ENCODE results near the gene NFAM1. TPM values are rescaled to one million over a fixed set of nuclear protein-coding genes. Genes with fewer than 3 reads are reported as not detected.

The NFAM1 gene
- total and polyA plus RNA-seq, 2 experiments from 2014 or later: not detected

DNA sequence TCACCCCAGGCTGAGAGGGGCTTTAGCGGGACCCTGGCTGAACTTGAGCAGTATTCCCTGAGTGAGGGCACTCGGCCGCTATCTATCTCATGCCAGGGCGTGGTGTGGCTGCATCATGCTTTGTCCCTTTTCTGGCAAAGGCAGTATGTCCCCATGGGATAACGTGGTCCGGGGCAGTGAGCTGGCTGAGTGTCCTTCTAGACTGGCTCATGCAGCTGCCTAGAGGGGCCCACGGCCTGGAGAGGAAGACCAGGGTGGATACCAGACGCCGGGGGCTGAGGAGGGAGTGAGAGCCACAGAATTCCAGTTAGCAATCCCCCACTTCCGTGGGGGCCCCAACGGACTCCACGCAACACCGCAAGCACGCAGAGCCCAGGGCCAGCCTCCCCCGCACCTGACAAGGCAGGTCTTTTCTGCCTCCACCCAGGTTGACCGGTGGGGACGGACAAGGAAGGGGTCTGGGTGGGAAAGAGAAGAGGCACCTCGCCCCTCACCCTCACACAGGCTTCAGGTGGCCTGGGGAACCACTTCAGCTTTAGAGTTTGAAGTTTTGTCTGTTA lies 15.5 kb downstream of the NFAM1 start:
- H3K79me2 ChIP-seq (ENCODE audit: insufficient read depth): no peaks in the 10 kb centered on the region
- WGBS, 2 experiments (ENCODE audit: low coverage in 1 of 2, low lambda C conversion rate in 2 of 2, missing lambda C conversion rate in 2 of 2): 80 to 86% methylated on average over 18 of the region's 18 CpGs
- no peak for DNase-seq
- TF ChIP-seq EZH2 (IDR thresholded peaks at IDR 0.05; ENCODE audit: insufficient read depth, poor library complexity, severe bottlenecking) (no peak), EZH2phosphoT487 (IDR thresholded peaks at IDR 0.05; ENCODE audit: insufficient read depth, low read depth) (no peak)
- in situ Hi-C loops (cut with MboI): no loop called here
- no peaks in the 10 kb centered on the region for H3F3A ChIP-seq (ENCODE audit: insufficient read depth)
- H2AFZ ChIP-seq: no peak overlapping the region
- H3K27ac ChIP-seq: no peak overlapping the region
- H3K27me3 ChIP-seq (replicated peaks; ENCODE audit: insufficient read depth): no peaks in the 10 kb centered on the region
- H3K9me3 ChIP-seq (ENCODE audit: low read depth): no peaks in the 10 kb centered on the region
- H3K4me1 ChIP-seq (ENCODE audit: insufficient read depth): no peaks in the 10 kb centered on the region
- H3K4me2 ChIP-seq (ENCODE audit: unreplicated experiment): no peak overlapping the region
- no peak overlapping the region for H3K4me3 ChIP-seq
- no peaks in the 10 kb centered on the region for H4K20me1 ChIP-seq (ENCODE audit: insufficient read depth)
- H3K9ac ChIP-seq: no peak overlapping the region
- H3K36me3 ChIP-seq (ENCODE audit: low read depth): no peaks in the 10 kb centered on the region
- H3K9me2 ChIP-seq (ENCODE audit: insufficient read depth): no peaks in the 10 kb centered on the region

DNA sequence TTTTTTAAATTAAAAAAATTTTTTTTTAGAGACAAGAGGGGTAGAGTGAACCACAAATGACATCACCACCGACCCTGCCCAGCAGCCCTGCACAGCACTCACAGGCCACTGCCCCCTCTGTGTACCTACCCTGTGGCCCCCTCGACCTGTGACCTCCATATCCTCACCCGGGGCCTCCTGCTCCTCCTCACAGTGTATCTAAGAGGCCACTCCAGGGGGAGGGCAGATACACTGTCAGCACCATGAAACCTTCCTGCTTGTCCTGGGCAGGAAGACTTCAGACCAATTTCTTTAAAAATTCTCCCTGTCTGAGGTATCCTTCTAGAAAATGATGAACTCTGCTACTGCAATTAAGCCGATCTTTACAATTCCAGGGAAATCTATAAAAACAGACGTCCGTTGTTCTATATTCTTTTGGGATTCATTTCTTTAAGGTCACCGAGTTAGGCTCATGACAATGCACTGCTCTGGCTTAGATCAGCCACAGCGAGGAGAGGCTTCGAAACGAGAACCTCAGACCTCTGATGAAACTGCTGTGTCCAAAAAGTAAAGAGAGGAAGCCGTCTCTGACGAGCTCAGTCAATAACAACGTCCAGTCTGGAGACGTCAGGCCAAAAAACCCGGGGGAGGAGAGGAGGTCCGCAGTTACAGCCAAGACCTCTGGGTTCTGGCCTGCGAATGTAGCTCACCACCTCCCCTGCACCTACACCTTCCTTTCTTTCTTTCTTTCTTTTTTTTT lies 17.5 kb downstream of the NFAM1 start:
- in situ Hi-C loops (cut with MboI): no loop called here
- no peaks in the 10 kb centered on the region for H3K9me2 ChIP-seq (ENCODE audit: insufficient read depth)
- no peaks in the 10 kb centered on the region for H3K4me1 ChIP-seq (ENCODE audit: insufficient read depth)
- H3K9ac ChIP-seq: no peak overlapping the region
- no peak overlapping the region for H3K4me2 ChIP-seq (ENCODE audit: unreplicated experiment)
- no peaks in the 10 kb centered on the region for H3F3A ChIP-seq (ENCODE audit: insufficient read depth)
- no peak for TF ChIP-seq EZH2phosphoT487 (IDR thresholded peaks at IDR 0.05; ENCODE audit: insufficient read depth, low read depth)
- no peak for TF ChIP-seq EZH2 (IDR thresholded peaks at IDR 0.05; ENCODE audit: insufficient read depth, poor library complexity, severe bottlenecking)
- H3K4me3 ChIP-seq: no peak overlapping the region
- no peaks in the 10 kb centered on the region for H4K20me1 ChIP-seq (ENCODE audit: insufficient read depth)
- no peak overlapping the region for H3K27ac ChIP-seq
- 76 to 77% methylated on average over 17 of the region's 17 CpGs for WGBS, 2 experiments (ENCODE audit: low coverage in 1 of 2, low lambda C conversion rate in 2 of 2, missing lambda C conversion rate in 2 of 2)
- no peak for DNase-seq
- no peak overlapping the region for H2AFZ ChIP-seq
- H3K79me2 ChIP-seq (ENCODE audit: insufficient read depth): no peaks in the 10 kb centered on the region
- H3K9me3 ChIP-seq (ENCODE audit: low read depth): no peaks in the 10 kb centered on the region
- no peaks in the 10 kb centered on the region for H3K36me3 ChIP-seq (ENCODE audit: low read depth)
- H3K27me3 ChIP-seq (replicated peaks; ENCODE audit: insufficient read depth): no peaks in the 10 kb centered on the region

DNA sequence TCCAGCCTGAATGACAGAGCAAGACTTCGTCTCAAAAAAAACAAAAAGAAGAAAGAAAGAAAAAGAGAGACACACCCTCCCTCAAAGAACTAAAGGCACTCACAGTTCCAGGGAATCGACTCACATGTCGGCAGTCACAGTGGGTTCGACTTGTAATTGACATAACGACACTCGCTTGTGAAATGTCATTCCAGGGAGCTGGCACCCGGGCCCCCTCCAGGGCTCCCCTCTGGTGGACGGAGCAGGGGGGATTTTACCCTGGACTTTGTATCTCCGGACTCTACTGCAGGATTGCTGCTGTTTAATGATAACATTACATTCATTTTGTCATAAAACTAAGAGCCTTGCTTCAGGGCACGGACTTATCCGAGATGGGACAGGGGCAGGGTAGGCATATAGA lies 18.2 kb downstream of the NFAM1 start:
- no peak overlapping the region for H3K9ac ChIP-seq
- H2AFZ ChIP-seq: no peak overlapping the region
- no peaks in the 10 kb centered on the region for H3F3A ChIP-seq (ENCODE audit: insufficient read depth)
- in situ Hi-C loops (cut with MboI): no loop called here
- no peak overlapping the region for H3K27ac ChIP-seq
- H3K36me3 ChIP-seq (ENCODE audit: low read depth): no peaks in the 10 kb centered on the region
- no peaks in the 10 kb centered on the region for H4K20me1 ChIP-seq (ENCODE audit: insufficient read depth)
- no peaks in the 10 kb centered on the region for H3K9me3 ChIP-seq (ENCODE audit: low read depth)
- no peaks in the 10 kb centered on the region for H3K4me1 ChIP-seq (ENCODE audit: insufficient read depth)
- DNase-seq: no peak
- H3K4me2 ChIP-seq (ENCODE audit: unreplicated experiment): no peak overlapping the region
- no peaks in the 10 kb centered on the region for H3K9me2 ChIP-seq (ENCODE audit: insufficient read depth)
- TF ChIP-seq EZH2 (IDR thresholded peaks at IDR 0.05; ENCODE audit: insufficient read depth, poor library complexity, severe bottlenecking) (no peak), EZH2phosphoT487 (IDR thresholded peaks at IDR 0.05; ENCODE audit: insufficient read depth, low read depth) (no peak)
- WGBS, 2 experiments (ENCODE audit: low coverage in 1 of 2, low lambda C conversion rate in 2 of 2, missing lambda C conversion rate in 2 of 2): 27 to 33% methylated on average over 10 to 11 of the region's 11 CpGs
- no peaks in the 10 kb centered on the region for H3K79me2 ChIP-seq (ENCODE audit: insufficient read depth)
- H3K27me3 ChIP-seq (replicated peaks; ENCODE audit: insufficient read depth): no peaks in the 10 kb centered on the region
- H3K4me3 ChIP-seq: no peak overlapping the region

DNA sequence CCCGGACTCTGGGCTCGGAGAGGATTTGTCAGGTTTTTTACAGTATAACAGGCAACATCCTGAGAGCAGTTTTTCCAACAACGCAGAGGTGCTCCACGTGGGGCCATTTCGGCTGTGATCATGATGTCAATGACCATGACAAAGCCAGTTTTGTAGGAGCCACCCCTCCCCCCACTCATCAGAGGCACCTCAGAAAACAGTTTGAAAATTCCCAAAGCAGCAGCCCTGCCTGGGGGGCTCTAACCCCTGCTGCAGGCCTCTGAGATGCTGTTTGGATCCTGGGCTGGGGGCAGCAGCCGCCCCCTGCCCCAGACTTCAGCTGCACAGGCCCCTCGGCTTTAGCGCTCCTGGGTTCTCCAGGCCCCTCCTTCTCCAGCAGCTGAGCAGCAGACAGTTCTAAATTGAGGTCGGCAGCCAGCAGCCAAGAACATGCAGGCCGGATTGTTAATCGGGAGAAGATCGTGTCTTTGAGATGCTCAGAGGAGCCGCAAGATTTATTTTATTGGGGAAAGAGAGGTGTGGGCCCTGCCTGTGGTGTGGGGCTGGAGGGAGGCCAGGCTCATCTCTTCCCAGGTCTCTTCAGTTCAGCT lies 19.4 kb downstream of the NFAM1 start:
- no peaks in the 10 kb centered on the region for H3K79me2 ChIP-seq (ENCODE audit: insufficient read depth)
- WGBS, 2 experiments (ENCODE audit: low coverage in 1 of 2, low lambda C conversion rate in 2 of 2, missing lambda C conversion rate in 2 of 2): 51 to 52% methylated on average over 13 of the region's 13 CpGs
- no peak for DNase-seq
- no peak overlapping the region for H3K4me2 ChIP-seq (ENCODE audit: unreplicated experiment)
- in situ Hi-C loops (cut with MboI): no loop called here
- H3K27ac ChIP-seq: no peak overlapping the region
- no peak overlapping the region for H3K4me3 ChIP-seq
- no peak overlapping the region for H2AFZ ChIP-seq
- H3K27me3 ChIP-seq (replicated peaks; ENCODE audit: insufficient read depth): no peaks in the 10 kb centered on the region; the same call in 1 of the 2 replicates
- no peaks in the 10 kb centered on the region for H3K9me3 ChIP-seq (ENCODE audit: low read depth)
- no peaks in the 10 kb centered on the region for H3K4me1 ChIP-seq (ENCODE audit: insufficient read depth)
- no peaks in the 10 kb centered on the region for H3F3A ChIP-seq (ENCODE audit: insufficient read depth)
- no peaks in the 10 kb centered on the region for H3K9me2 ChIP-seq (ENCODE audit: insufficient read depth)
- no peaks in the 10 kb centered on the region for H3K36me3 ChIP-seq (ENCODE audit: low read depth)
- no peak overlapping the region for H3K9ac ChIP-seq
- no peaks in the 10 kb centered on the region for H4K20me1 ChIP-seq (ENCODE audit: insufficient read depth)
- TF ChIP-seq EZH2phosphoT487 (IDR thresholded peaks at IDR 0.05; ENCODE audit: insufficient read depth, low read depth) (no peak), EZH2 (IDR thresholded peaks at IDR 0.05; ENCODE audit: insufficient read depth, poor library complexity, severe bottlenecking) (no peak)
